AG09309 (cell line): ENCODE data around the gene XPO5.
A peak's percentile ranks its signal among the peaks of the same experiment; 100 is the strongest.
"Not testable (repeated sequence)": the region's sequence is repeated elsewhere in the genome, so short reads cannot be mapped to it uniquely, and the experiment has no call there.

Experiments used
- DNase-seq: peaks from one replicate; pipeline ENCODE4 v3.0.0-alpha.2; 2010; ENCODE audit warnings: low read depth
- H3K4me3 ChIP-seq: 2 replicates; pipeline ENCODE4 v1.5.1; 2011; ENCODE audit warnings: mild to moderate bottlenecking, low read depth, low read length, moderate library complexity; ENCODE audit not compliant: control insufficient read depth
- CTCF ChIP-seq: IDR thresholded peaks from 2 replicates; pipeline ENCODE4 v1.5.1; 2011; ENCODE audit warnings: mild to moderate bottlenecking, low read depth, low read length, inconsistent platforms; ENCODE audit not compliant: insufficient read depth, control insufficient read depth; ENCODE audit errors: missing control alignments

Gene XPO5

GRCh38 chr6:43608807-43609206 is 33.0 kb upstream of the XPO5 start:
- H3K4me3 ChIP-seq = no peak overlapping the region
- no peak for TF ChIP-seq CTCF
- DNase-seq = no peak

GRCh38 chr6:43608310-43608763 is 32.5 kb upstream of the XPO5 start:
- no peak for DNase-seq
- TF ChIP-seq CTCF = peak; percentile 86
- no peak overlapping the region for H3K4me3 ChIP-seq

GRCh38 chr6:43606019-43606418 is 30.2 kb upstream of the XPO5 start:
- no peak for DNase-seq
- no peak overlapping the region for H3K4me3 ChIP-seq
- no peak for TF ChIP-seq CTCF

- no peak for TF ChIP-seq CTCF
- H3K4me3 ChIP-seq = no peak overlapping the region
- DNase-seq = peak; percentile 55
These were observed 28.3 kb upstream of the XPO5 start for GRCh38 chr6:43604174-43604573.

- no peak overlapping the region for H3K4me3 ChIP-seq
- no peak for DNase-seq
- TF ChIP-seq CTCF = no peak
These were observed 24.8 kb upstream of the XPO5 start for GRCh38 chr6:43600595-43600994.

- no peak for DNase-seq
- no peak overlapping the region for H3K4me3 ChIP-seq
- TF ChIP-seq CTCF = no peak
These were observed 18.1 kb upstream of the XPO5 start for GRCh38 chr6:43593938-43594337.

GRCh38 chr6:43589564-43589963 is 13.7 kb upstream of the XPO5 start:
- DNase-seq = not testable (repeated sequence)

More at GRCh38 chr6:43589564-43589963, 13.7 kb upstream of the XPO5 start:
- not testable (repeated sequence) for H3K4me3 ChIP-seq
